Keratinocyte (primary cell): ENCODE results near the gene AKIP1.

Experiments used
- EZH2 ChIP-seq: IDR thresholded peaks from one replicate; pipeline ENCODE4 v1.6.1; 2012; ENCODE audit warnings: inconsistent platforms, mild to moderate bottlenecking, low read length, moderate library complexity
- TF ChIP-seq, protein P1 (sequence below), 3 experiments: IDR thresholded peaks in 1 of 3; conservative IDR thresholded peaks in 1 of 3; optimal IDR thresholded peaks in 1 of 3; 2 replicates in 2 of 3; 3 replicates in 1 of 3; pipeline versions ENCODE3 to v1.5.1; 2011; ENCODE audit warnings: low read length in 3 of 3, mild to moderate bottlenecking in 3 of 3, moderate library complexity in 2 of 3, control low read depth in 1 of 3, inconsistent platforms in 1 of 3; ENCODE audit not compliant: insufficient read depth in 2 of 3; ENCODE audit errors: extremely low read depth in 1 of 3

DNA sequence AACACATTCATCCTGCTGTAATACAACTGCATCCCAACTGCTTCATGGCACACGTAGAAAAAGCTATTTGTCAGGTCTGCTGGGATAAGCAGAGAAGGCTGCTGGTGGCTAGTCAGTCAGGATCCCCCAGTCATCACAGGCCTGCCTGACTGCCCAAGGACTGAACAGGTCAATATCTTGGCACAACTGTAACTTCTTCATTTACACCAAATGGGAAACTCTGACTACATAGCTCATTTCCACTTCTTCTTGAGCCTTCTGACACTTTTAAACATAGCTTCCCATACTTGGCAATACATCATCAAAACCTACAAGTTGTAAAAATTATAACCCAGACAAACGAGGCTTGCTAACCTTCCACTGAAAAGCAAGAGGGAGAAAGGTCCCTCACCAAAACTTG is 50.4 kb downstream of the AKIP1 start:
- TF ChIP-seq, protein P1, sequence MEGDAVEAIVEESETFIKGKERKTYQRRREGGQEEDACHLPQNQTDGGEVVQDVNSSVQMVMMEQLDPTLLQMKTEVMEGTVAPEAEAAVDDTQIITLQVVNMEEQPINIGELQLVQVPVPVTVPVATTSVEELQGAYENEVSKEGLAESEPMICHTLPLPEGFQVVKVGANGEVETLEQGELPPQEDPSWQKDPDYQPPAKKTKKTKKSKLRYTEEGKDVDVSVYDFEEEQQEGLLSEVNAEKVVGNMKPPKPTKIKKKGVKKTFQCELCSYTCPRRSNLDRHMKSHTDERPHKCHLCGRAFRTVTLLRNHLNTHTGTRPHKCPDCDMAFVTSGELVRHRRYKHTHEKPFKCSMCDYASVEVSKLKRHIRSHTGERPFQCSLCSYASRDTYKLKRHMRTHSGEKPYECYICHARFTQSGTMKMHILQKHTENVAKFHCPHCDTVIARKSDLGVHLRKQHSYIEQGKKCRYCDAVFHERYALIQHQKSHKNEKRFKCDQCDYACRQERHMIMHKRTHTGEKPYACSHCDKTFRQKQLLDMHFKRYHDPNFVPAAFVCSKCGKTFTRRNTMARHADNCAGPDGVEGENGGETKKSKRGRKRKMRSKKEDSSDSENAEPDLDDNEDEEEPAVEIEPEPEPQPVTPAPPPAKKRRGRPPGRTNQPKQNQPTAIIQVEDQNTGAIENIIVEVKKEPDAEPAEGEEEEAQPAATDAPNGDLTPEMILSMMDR (optimal IDR thresholded peaks at IDR 0.05 in 1 of 3, IDR thresholded peaks at IDR 0.05 in 1 of 3, conservative IDR thresholded peaks at IDR 0.05 in 1 of 3; ENCODE audit: extremely low read depth in 1 of 3, insufficient read depth in 2 of 3, low read length in 3 of 3) = no peak
- TF ChIP-seq EZH2 = no peak
